ENCODE measurements around the gene IQGAP3.

Gene IQGAP3

DNA sequence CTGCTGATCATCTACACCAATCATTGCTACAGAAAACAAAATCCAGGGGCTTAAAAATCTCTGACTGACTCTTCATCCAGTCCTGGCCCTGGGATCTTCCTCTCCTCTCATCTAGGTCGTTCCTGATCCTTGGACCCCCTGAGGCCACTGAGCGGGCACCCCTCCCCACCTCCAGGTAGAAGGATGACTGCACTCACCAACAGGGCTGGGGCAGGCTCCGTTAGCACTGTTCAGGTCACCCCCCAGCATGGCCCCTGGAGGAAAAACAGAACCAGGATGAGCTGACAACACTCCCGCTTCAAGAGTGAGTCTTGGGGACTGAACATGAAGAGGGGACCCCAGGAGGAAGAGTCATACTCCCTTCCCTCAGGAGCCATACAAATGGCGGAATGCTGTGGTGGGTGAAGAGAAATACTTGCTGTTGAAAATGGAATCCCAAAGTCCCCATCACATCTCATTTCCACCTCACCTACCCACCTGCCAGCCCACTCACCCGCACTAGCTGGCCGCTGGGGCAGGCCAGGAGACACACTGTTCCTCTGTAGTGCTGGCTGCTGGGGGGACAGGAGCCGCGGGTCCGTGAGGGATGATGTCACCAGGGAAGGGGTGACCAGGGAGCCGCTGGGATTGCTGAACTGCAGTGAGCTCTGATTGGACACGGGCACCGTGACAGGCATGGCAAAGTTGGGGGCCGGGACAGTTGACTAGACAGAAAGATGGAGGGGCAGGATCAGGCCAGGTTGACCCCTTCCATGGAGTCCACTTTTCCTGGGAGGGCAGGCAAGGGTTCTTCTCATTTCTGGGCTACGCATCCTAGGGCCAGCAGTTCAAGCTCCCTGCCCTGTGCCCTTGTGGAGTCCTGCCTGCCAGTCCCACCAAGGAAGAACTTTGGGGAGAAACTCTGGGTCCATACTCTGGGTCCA lies 93.0 kb downstream of the IQGAP3 start:
- DNase-seq: no peak

- DNase-seq: no peak
Measured at GRCh38 chr1:156478250-156478627, 94.1 kb downstream of the IQGAP3 start.

GRCh38 chr1:156477526-156478249 lies 94.7 kb downstream of the IQGAP3 start:
- DNase-seq: no peak

- peak; percentile 59 for DNase-seq
Measured at GRCh38 chr1:156476501-156477298, 95.7 kb downstream of the IQGAP3 start.

GRCh38 chr1:156475568-156476500 lies 96.5 kb downstream of the IQGAP3 start:
- no peak for DNase-seq

Measured in stimulated activated CD4-positive, alpha-beta T cell treated with anti-CD3 and anti-CD28 coated beads, Interleukin-1b, Interleukin-23, amount 100 ng/mL, for 48 hours (primary cell).